K562 (cell line): ENCODE measurements around the gene RBM26. TPM values are rescaled to one million over a fixed set of nuclear protein-coding genes. Genes with fewer than 3 reads are reported as not detected.

ENCODE experiments used
- ATAC-seq: fragments of 200-7000 bp; cut with Tn5 transposase; 3 replicates; pipeline ENCODE4 v1.9.1; 2020; ENCODE audit warnings: moderate library complexity
- BruUV-seq: library from RNA; stranded (reverse); fragments of 400-500 nt; replicated peaks from 2 replicates; lab custom pipeline; 2021; lab: Mats Ljungman, UMichigan
- CTCF ChIA-PET: fragments of 300-600 bp; formaldehyde crosslinking; extraction: SDS; loops from one replicate; lab custom pipeline; 2021; ENCODE audit warnings: low intra/inter-chr PET ratio; lab: Yijun Ruan, JAX
- POLR2A ChIA-PET: fragments of 300-600, 350-650 bp; sonication (Branson Sonifier 250); formaldehyde crosslinking; extraction: SDS; loops from one replicate; lab custom pipeline; 2021; ENCODE audit warnings: antibody characterized with exemption, inconsistent platforms; lab: Yijun Ruan, JAX
- DNase-seq, 4 experiments: peaks; one replicate each; pipeline versions ENCODE4 v3.0.0 to v3.0.0-alpha.2; 2011 to 2018; ENCODE audit warnings: low spot score in 3 of 4, mixed read lengths in 3 of 4; ENCODE audit errors: extremely low read depth in 1 of 4
- FAIRE-seq: peaks from 2 replicates; lab custom pipeline; 2011; peaks lifted over from hg19 to GRCh38; lab: Jason Lieb, UNC
- H2AFZ ChIP-seq: 2 replicates; pipeline ENCODE4 v1.6.0; 2011; ENCODE audit warnings: low read depth, low read length, control low read depth, inconsistent platforms
- H3K27ac ChIP-seq: fragments of 200-600 bp; 3 replicates; pipeline ENCODE4 v1.8.0; 2011; ENCODE audit warnings: low read depth, mild to moderate bottlenecking, control low read depth, inconsistent platforms, low read length, moderate library complexity, mixed read lengths; ENCODE audit errors: extremely low read depth
- H3K27me3 ChIP-seq, 2 experiments: fragments of 300-600 bp in 1 of 2; 2 replicates in 1 of 2; 3 replicates in 1 of 2; pipeline versions ENCODE4 v1.6.0 to v1.8.0; 2011; ENCODE audit warnings: inconsistent platforms in 2 of 2, low read length in 2 of 2, mild to moderate bottlenecking in 1 of 2, mixed read lengths in 1 of 2, moderate library complexity in 1 of 2; ENCODE audit not compliant: control insufficient read depth in 2 of 2, insufficient read depth in 2 of 2
- H3K36me3 ChIP-seq: fragments of 300-600 bp; 3 replicates; pipeline ENCODE4 v1.8.0; 2011; ENCODE audit warnings: mild to moderate bottlenecking, low read length, inconsistent platforms; ENCODE audit not compliant: control insufficient read depth, insufficient read depth
- H3K4me1 ChIP-seq, 2 experiments: fragments of 200-600 bp in 1 of 2; replicated peaks in 1 of 2; 2 replicates in 1 of 2; 3 replicates in 1 of 2; pipeline versions ENCODE4 v1.5.1 to v1.8.0; 2011; ENCODE audit warnings: inconsistent platforms in 2 of 2, low read length in 2 of 2, mild to moderate bottlenecking in 1 of 2, mixed read lengths in 1 of 2, moderate library complexity in 1 of 2; ENCODE audit not compliant: control insufficient read depth in 2 of 2, insufficient read depth in 2 of 2
- H3K4me2 ChIP-seq: 2 replicates; pipeline ENCODE4 v1.6.1; 2011; ENCODE audit warnings: low read length, control low read depth, inconsistent platforms, mixed read lengths; ENCODE audit not compliant: insufficient read depth
- H3K4me3 ChIP-seq: fragments of 200-600 bp; sonication (generic), shearing (Covaris generic); 2 replicates; pipeline ENCODE4 v1.5.1; 2016; ENCODE audit warnings: control low read depth, inconsistent platforms
- H3K79me2 ChIP-seq: fragments of 200-600 bp; 3 replicates; pipeline ENCODE4 v1.8.0; 2011; ENCODE audit warnings: low read length, inconsistent platforms; ENCODE audit not compliant: control insufficient read depth, insufficient read depth
- H3K9ac ChIP-seq, 2 experiments: 2 replicates each; pipeline versions ENCODE4 v1.6.0 to v1.6.1; 2011; ENCODE audit warnings: low read depth in 2 of 2, low read length in 2 of 2, control low read depth in 1 of 2, inconsistent platforms in 1 of 2, mild to moderate bottlenecking in 1 of 2, mixed read lengths in 1 of 2; ENCODE audit not compliant: insufficient read depth in 1 of 2
- H3K9me1 ChIP-seq: one replicate; pipeline ENCODE4 v1.6.0; 2011; ENCODE audit warnings: inconsistent platforms, mild to moderate bottlenecking, low read length, moderate library complexity; ENCODE audit not compliant: control insufficient read depth, insufficient read depth
- H3K9me3 ChIP-seq: replicated peaks from 2 replicates; pipeline ENCODE4 v1.5.1; 2011; ENCODE audit warnings: low read depth, low read length, inconsistent platforms; ENCODE audit not compliant: control insufficient read depth, insufficient read depth
- H4K20me1 ChIP-seq: replicated peaks from 2 replicates; pipeline ENCODE4 v1.6.1; 2011; ENCODE audit warnings: low read length, inconsistent platforms, mixed read lengths; ENCODE audit not compliant: control insufficient read depth, insufficient read depth
- EGR1 ChIP-seq: fragments of 450-650 bp; conservative IDR thresholded peaks from 2 replicates; pipeline ENCODE4 v1.6.1; 2017; ENCODE audit warnings: mild to moderate bottlenecking
- SIRT6 ChIP-seq: IDR thresholded peaks from one replicate; pipeline ENCODE4 v1.6.1; 2012; ENCODE audit warnings: low read depth, mild to moderate bottlenecking, control low read depth, inconsistent platforms, low read length, moderate library complexity
- TAF1 ChIP-seq: IDR thresholded peaks from 2 replicates; pipeline ENCODE4 v1.6.1; 2011; ENCODE audit warnings: mild to moderate bottlenecking, low read length, moderate library complexity; ENCODE audit not compliant: insufficient read depth, control insufficient read depth, severe bottlenecking; ENCODE audit errors: extremely low read depth
- UBTF ChIP-seq, 2 experiments: IDR thresholded peaks; 2 replicates each; pipeline ENCODE4 v1.6.1; 2012; ENCODE audit warnings: improper control_type of control experiment in 2 of 2, low read depth in 2 of 2, low read length in 2 of 2, borderline replicate concordance in 1 of 2
- ZNF124 ChIP-seq: sonication (generic); formaldehyde crosslinking; IDR thresholded peaks from 2 replicates; pipeline ENCODE4 v1.8.1; 2022; ENCODE audit warnings: missing genetic modification reagents
- ZNF133 ChIP-seq: fragments of 250-450 bp; sonication (Bioruptor Pico); IDR thresholded peaks from 2 replicates; pipeline ENCODE4 v1.4.0; 2020; ENCODE audit warnings: mild to moderate bottlenecking
- ZNF561 ChIP-seq: fragments of 450-650 bp; formaldehyde crosslinking; conservative IDR thresholded peaks from 2 replicates; pipeline ENCODE4 v1.4.0; 2020; ENCODE audit warnings: mild to moderate bottlenecking, moderate library complexity
- WGBS: fragments of 100-300 bp; shearing (Covaris generic); methylation state at CpG from one replicate; pipeline ENCODE4 v1.1.6; 2016; ENCODE audit warnings: low coverage, mixed read lengths; ENCODE audit not compliant: insufficient coverage; ENCODE audit errors: missing lambda C conversion rate; 5-methylcytosine and 5-hydroxymethylcytosine counted together
- in situ Hi-C: fragments of 300-500 bp; cut with MboI; formaldehyde crosslinking; loops from 4 replicates; pipeline ENCODE4 v1.15.0; 2018; ENCODE audit warnings: inconsistent platforms, mixed read lengths
- intact Hi-C: fragments of 100-400 bp; cut with micrococcal nuclease; formaldehyde crosslinking; loops from 2 replicates; pipeline ENCODE4 v1.14.2; 2022
- polyA plus RNA-seq, 8 experiments: library from polyadenylated mRNA; depleted of rRNA in 4 of 8; stranded (reverse) in 5 of 8; unstranded in 3 of 8; fragments of >200 nt; fragmentation: Nextera tagmentation in 2 of 8; fragmentation: Illumina TruSeq in 1 of 8; extraction: Ambion mirVana in 2 of 8; extraction: Trizol in 1 of 8; gene quantifications; 2 replicates each; pipeline versions ENCODE4 v1.2.1 to v1.2.3, GENCODE V29; 2011 to 2014; ENCODE audit warnings: inconsistent platforms in 1 of 8, missing spikeins in 1 of 8
- total RNA-seq, 7 experiments: library from RNA; depleted of rRNA in 6 of 7; stranded (reverse); fragments of >200 nt in 6 of 7; fragmentation: Illumina TruSeq in 2 of 7; extraction: Trizol in 2 of 7; gene quantifications; 2 replicates each; pipeline versions ENCODE4 v1.2.1 to v1.2.3, GENCODE V29; 2011 to 2021; ENCODE audit warnings: low replicate concordance in 1 of 7

The RBM26 gene
- total and polyA plus RNA-seq, 9 of the 15 experiments (the other 6 are each of a cell fraction or from before 2014, with no cell fraction given), result 10.0 to 42.4 (median 26.4) TPM

DNA sequence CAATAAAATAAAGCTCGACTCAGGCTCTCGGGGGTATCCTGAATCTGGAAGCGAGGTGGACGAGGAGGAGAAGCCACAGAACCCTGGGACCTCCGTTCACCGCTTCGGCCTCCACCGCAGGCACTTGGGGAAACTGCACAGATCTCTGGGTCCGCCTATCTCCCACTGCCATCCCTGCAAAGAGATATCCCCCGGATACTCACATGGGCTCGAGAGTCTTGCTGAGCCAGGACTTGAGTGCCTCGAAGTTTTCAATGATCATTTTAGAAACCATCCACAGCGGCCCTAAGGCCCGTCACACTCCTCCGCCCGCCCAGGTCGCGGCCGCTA is 589 bp downstream of the RBM26 start:
- intact Hi-C loops, result no loop called here
- 0% methylated on average over 10 of the region's 19 CpGs for WGBS
- Histone ChIP-seq H2AFZ (peak overlapping the region; percentile 95), H3K9me1 (no peaks in the 10 kb centered on the region), H3K4me2 (peak overlapping the region; percentile 93), H3K79me2 (peaks cover 79% of the 10 kb centered on the region), H4K20me1 (peaks cover 12% of the 10 kb centered on the region; the same call in 1 of the 2 replicates), H3K9ac (peak overlapping the region; percentile 95 to 98), H3K27ac (peak overlapping the region; percentile 99), H3K36me3 (peaks cover 21% of the 10 kb centered on the region), H3K4me1 (peaks cover 0 to 11% of the 10 kb centered on the region in 2 experiments; a peak in 2 of 5 replicates), H3K27me3 (no peaks in the 10 kb centered on the region), H3K4me3 (peak overlapping the region; percentile 70), H3K9me3 (no peaks in the 10 kb centered on the region)
- DNase-seq (peak in 1 of 4 experiments; percentile 48), FAIRE-seq (no peak), ATAC-seq (peak; percentile 62)
- ChIA-PET POLR2A (interaction anchor here (0.6 to 2.2 kb wide), 5 partner anchors 11 to 110 kb away, joined by 3 to 10 read pairs (median 4); no protein-coding TSS in a partner anchor), CTCF (no interaction called here)
- in situ Hi-C loops, result no loop called here
- BruUV-seq, result no TSS peak
- TF ChIP-seq TAF1 (peak; percentile 12), ZNF561 (CRISPR knock-in tag) (no peak)

DNA sequence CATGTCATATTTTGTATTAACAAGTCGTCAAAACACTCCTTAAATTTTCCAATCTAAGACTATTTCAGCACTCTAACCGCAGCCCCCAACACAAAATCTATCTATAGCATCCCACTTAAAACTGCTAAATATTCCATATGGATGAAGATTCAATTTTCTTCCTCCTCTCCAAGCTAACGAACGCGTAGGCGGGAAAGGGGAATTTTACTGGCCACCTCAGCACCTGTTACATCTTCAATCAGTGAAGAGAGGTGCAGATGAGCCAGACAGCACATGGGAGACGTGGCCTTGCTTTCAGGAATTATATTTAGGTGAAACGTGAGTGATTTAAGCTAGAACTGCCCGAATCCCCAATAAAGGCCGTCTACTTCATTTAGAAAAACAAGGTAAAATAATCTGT is 1.1 kb downstream of the RBM26 start:
- ChIA-PET CTCF (no interaction called here), POLR2A (interaction anchor here (0.6 kb wide), 1 partner anchor 14 kb away, joined by 3 read pairs; no protein-coding TSS in a partner anchor)
- Histone ChIP-seq H2AFZ (0 out of 2 replicates have a peak overlapping the region, but pooled peaks have one; percentile 95), H3K79me2 (peaks cover 84% of the 10 kb centered on the region), H3K9me3 (no peaks in the 10 kb centered on the region), H3K27me3 (no peaks in the 10 kb centered on the region), H3K4me3 (peak overlapping the region; percentile 70), H3K27ac (peak overlapping the region; percentile 99), H3K4me1 (peaks cover 0 to 15% of the 10 kb centered on the region in 2 experiments; a peak in 2 of 5 replicates), H3K36me3 (peaks cover 26% of the 10 kb centered on the region), H3K9me1 (no peaks in the 10 kb centered on the region), H3K9ac (peak overlapping the region; percentile 95 to 98), H4K20me1 (peaks cover 12% of the 10 kb centered on the region; the same call in 1 of the 2 replicates), H3K4me2 (peak overlapping the region; percentile 93)
- in situ Hi-C loops (no loop called here), intact Hi-C loops (no loop called here)
- FAIRE-seq (no peak), DNase-seq (peak in 2 of 4 experiments; percentile 11 to 15), ATAC-seq (no peak)
- 0% methylated on average over 10 of the region's 10 CpGs for WGBS
- TSS peak; percentile 51 for BruUV-seq
- TF ChIP-seq UBTF (IDR thresholded peaks at IDR 0.05; ENCODE audit: borderline replicate concordance in 1 of 2, low read depth in 2 of 2, low read length in 2 of 2) (0 out of 4 replicates have a peak, but pooled peaks of 1 of the 2 experiments have one; percentile 13), EGR1 (peak; percentile 46; the same call in 1 of the 2 replicates), ZNF124 (CRISPR knock-in tag) (no peak), ZNF133 (CRISPR knock-in tag) (no peak), SIRT6 (no peak)
